ENCODE data around the gene TGFA.
A peak's percentile ranks its signal among the peaks of the same experiment; 100 is the strongest.

The TGFA gene

GRCh38 chr2:70553584-70554337 is at the start of gene TGFA:
Gene TGFA, minus strand, starts transcription at chr2:70553826. Its CDS starts 59 bp downstream, at chr2:70553767.
- DNase-seq: peak; percentile 57 to 79 (median 73)

GRCh38 chr2:70603066-70603465 is 49.4 kb upstream of the TGFA start:
- DNase-seq: peak in 1 of 6 experiments; percentile 7

GRCh38 chr2:70598197-70598596 is 44.6 kb upstream of the TGFA start:
- no peak for DNase-seq

- DNase-seq: no peak
Observed at GRCh38 chr2:70596739-70597138, 43.1 kb upstream of the TGFA start.

- DNase-seq: no peak
Observed at GRCh38 chr2:70596293-70596692, 42.7 kb upstream of the TGFA start.

- no peak for DNase-seq
Observed at GRCh38 chr2:70583091-70583490, 29.5 kb upstream of the TGFA start.

- DNase-seq: no peak
Observed at GRCh38 chr2:70580352-70580751, 26.7 kb upstream of the TGFA start.

- DNase-seq: no peak
Observed at GRCh38 chr2:70574618-70575017, 21.0 kb upstream of the TGFA start.

- DNase-seq: no peak
Observed at GRCh38 chr2:70574109-70574508, 20.5 kb upstream of the TGFA start.

GRCh38 chr2:70570041-70570661 is 16.5 kb upstream of the TGFA start:
- no peak for DNase-seq

GRCh38 chr2:70569559-70569958 is 15.9 kb upstream of the TGFA start:
- DNase-seq: no peak

GRCh38 chr2:70566906-70567305 is 13.3 kb upstream of the TGFA start:
- no peak for DNase-seq

GRCh38 chr2:70566464-70566863 is 12.8 kb upstream of the TGFA start:
- no peak for DNase-seq

- DNase-seq: no peak
Observed at GRCh38 chr2:70565039-70565731, 11.6 kb upstream of the TGFA start.

GRCh38 chr2:70561893-70562292 is 8.3 kb upstream of the TGFA start:
- no peak for DNase-seq

- DNase-seq: no peak
Observed at GRCh38 chr2:70560442-70560841, 6.8 kb upstream of the TGFA start.

- no peak for DNase-seq
Observed at GRCh38 chr2:70560040-70560439, 6.4 kb upstream of the TGFA start.

GRCh38 chr2:70558195-70558808 is 4.7 kb upstream of the TGFA start:
- no peak for DNase-seq

GRCh38 chr2:70557171-70557838 is 3.7 kb upstream of the TGFA start:
- no peak for DNase-seq

GRCh38 chr2:70556608-70557007 is 3.0 kb upstream of the TGFA start:
- DNase-seq: no peak

GRCh38 chr2:70554338-70554892 is 789 bp upstream of the TGFA start:
- DNase-seq: no peak

GRCh38 chr2:70553334-70553583 is 367 bp downstream of the TGFA start:
- peak in 4 of 6 experiments; percentile 34 to 74 (median 50) for DNase-seq

Data from stimulated activated naive CD4-positive, alpha-beta T cell (primary cell).